Activated gamma-delta T cell (primary cell): Measurements from ENCODE around the gene FZD10.

Source experiments
- DNase-seq: peaks from one replicate; lab custom pipeline; 2025; lab: John Stamatoyannopoulos, UW

The FZD10 gene

DNA sequence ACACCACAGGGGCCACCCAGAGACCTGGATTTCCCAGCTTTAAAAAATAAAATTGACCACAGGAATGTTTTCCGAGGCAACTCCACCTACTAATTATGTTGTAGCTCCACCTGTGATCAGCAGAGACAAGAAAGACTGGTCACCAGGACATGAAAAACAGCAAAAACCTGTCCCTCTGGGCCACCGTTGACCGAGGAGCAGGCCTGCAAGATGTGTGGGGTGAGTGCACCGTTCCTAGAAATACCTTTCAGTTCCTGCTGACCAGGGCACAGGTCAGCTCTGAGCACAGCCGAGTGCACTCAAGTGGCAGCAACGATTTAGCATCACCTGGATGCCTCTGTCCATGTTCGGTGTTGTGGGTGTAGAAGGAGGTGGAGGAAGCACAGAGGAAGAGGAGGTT lies 16.9 kb downstream of the FZD10 start:
- no peak for DNase-seq

DNA sequence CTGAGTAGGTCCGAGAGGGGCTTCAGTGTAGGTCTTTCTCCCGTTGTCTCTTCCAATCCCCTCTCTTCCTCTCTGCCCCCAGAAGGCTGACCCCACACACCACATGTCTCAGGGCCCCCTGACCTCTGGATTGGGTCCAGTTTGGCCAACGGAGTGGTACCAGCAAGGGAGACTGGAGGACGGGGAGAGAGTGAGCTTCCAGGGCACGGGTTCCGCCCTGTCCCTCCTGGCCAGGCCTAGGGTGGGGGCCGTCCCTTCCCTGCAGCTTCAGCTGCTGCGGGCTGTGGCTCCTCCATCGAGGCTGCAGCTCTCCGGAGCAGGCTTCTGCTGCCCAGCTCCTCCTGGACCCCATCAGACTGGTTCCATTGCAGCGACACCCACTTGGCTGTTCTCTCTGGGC lies 17.4 kb downstream of the FZD10 start:
- DNase-seq = no peak

DNA sequence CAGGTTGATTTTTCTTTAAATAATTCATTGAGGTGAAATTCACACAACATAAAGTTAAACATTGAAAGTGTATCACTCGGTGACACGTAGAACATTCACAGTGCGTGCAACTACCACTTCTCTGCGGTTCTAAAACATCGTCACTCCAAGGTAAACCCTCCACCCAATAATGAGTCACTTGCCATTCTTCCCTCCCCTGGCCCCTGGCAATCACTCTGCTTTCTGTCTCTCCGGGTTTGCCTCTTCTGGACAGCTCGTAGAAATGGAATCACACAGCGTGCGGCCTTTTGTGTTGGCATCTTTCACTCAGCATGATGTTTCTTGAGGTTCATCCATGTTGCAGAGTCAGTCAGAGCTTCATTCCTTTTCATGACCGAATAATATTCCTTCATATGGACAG lies 18.9 kb downstream of the FZD10 start:
- DNase-seq = no peak

DNA sequence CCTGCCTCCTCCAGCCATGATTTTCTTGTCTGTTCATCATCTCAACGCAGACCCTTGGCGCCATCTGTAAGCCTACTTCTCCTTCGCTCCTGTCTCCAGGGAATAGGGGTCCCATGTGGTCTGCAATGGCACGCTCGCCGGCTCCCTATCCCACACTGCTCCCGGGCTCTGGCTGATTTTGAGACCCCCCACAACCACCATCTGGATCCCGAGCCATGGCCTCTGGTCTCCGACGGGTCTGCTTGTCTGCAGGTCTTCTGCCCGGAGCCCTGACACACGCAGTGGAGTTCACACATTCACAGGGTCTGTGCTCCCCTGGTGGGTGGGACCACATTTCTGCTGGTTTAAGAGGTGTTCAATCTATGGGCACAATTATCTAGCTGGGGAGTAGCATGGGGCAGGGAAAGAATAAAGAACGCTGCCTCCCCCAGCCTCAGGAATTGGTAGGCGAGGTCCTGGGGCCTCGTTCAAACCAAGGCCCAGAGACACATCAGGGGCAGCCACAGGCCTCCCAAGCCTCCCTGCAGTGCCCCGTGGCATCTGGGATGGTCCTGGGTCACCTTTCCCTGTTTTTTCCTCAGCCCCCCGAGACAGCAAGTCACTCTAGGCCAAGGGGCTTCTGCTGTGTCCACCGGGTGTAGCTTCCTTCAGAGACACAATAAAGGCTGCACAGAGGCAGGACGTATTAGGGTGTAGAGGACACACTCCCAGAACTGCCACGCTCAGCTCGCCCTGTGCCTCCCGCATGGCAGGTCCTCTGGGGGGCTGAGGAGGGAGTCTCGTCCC lies 21.5 kb downstream of the FZD10 start:
- no peak for DNase-seq

DNA sequence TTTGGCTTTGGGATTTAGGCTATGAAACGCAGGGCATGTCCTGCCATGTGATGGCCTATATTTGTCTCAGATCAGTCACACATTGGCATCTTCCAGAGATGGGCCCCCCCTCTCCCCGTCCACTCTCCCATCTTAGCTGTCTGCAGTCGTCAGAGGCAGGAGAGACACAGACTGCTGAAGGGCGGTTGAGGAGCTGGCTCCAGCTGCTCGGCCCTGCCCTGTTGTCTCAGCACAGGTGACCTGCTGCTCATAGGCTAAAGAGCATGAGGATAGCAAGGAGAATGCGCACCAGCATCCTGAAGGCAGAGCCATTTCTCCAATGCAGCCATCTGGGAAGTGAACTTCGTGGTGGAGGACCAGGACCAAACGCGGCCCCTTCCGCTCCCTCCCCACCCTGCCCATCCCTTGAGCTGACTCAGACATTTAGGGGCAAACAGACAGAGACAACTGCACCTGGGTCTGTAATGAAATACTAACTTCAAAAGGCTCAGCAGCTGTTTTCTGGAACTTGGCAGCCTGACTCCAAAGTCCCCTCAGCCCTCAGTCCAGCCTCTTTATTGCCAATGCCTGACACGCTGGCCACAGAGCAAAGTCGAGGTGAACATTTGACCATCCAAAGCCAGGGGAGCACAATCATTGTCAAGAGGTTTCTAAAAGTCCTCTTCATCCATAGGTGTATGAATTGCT lies 22.3 kb downstream of the FZD10 start:
- DNase-seq = no peak

DNA sequence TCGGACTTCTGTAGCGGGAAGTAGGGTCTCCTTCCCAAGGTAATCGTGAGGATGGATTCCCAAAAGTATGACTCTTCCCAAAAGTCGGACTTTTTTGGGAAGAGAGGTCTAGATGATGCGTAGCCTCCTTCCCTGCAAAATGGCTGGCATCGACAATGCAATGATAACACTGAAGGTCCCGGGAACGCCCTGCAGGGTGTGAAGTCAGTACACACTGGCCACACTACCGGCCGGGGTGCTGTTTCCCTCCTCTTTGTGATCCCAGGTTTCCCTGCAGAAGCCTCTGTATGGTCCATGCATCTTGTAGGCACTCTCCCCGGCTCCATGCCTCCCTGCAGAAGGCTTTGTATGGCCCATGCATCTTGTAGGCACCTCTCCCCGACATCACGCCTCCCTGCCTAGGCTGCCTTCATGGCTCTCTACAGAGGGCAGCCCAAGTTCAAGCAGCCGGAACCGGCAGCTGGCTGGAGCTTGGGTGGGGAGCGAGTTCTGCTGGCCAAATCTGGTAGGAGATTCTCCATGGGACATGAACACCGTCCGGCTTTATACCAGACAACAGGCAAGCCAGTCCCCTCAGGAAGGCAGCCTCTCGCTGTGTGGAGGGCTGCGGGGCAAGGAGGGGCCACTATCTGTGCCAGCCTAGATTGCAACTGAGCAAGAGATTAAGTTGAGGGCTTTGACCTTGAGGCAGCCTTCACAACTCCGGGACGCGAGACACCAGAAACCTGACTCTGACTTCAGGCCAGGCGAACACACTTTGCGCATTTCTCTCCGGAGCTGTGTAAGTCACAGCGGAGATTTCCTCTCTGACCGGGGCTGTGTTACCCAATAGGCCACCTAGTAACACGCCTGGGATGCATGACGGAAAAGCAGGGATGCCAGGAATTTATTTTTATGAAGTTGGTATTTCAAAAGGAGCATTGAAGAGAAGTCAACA lies 23.5 kb downstream of the FZD10 start:
- DNase-seq = no peak

DNA sequence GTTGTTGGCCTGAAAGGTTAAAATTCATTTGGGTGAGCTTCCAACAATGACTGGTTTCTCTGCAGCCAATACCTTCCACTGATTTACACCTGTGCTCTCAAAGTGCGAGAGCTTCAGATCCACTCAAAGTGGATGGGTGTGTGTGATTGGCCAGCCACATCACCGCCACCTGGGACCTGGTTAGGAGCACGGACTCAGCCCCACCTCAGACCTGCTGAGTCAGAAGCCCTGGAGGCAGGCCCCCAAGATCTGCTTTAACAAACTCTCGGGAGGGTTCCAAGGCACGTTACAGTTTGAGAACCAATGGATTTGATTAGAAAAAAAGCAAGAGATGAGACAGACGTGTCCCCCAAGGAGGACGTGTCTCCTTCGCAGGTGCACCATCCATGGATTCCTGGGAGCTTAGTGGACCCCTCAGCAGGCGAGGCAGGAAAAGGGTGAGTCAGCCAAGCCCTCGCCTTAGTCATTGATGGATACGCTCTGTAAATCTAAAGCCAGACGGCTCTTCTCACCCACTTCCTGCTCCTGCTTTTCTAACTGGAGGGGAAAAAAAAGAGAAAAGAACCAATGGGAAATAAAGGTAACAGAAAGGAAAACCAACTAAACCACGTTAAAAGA lies 24.5 kb downstream of the FZD10 start:
- no peak for DNase-seq

DNA sequence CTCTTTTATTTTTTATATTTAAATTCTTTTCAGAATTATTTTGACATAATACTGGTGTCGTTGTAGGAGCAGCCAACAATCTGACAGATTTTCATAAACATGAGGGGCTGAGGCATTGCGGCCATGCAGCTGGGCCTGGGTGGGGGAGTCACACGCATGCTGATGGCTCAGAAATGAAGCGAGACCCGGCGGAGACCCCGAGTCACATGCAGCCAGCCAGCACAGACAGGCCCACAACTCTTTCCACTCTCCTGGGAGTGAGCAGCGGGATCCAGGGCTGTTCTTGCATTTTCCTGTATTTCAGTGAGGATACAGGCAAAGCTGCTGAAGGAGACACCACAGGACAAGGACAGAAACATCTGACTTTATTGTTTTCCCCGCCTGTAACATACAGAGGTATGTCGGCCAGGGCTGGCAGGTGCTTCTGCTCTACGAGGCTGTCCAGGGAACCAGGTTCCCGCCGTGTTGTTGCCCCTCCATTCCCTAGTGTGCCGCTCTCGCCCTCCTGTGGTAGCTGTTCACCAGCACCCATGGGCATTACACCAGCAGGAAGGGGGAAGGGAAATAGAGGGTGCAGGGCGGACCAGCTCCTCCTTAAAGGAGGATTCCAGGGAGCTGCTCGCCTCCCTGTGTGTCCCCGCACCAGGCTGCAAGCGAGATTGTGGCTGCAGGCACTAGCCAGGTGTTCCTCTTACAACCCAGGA lies 30.5 kb downstream of the FZD10 start:
- no peak for DNase-seq

DNA sequence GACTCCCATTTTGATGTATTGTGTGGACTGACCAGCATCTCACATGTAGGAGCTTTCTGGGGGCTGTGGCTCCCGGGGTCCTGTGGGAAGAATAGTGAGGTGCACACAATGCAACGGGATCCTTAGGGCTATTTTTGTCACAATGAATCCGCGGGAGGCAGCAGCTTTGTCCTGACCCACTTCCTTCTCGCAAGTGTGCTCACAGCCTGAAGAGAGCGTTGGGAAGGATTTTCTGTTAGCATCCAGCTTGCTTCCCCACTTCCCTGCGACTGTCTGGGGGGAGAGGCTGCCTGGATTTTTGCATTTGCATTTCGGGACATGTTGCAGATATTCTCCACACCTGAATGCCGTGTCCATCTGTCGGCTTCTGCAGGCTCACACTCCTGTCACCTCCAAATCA lies 31.9 kb downstream of the FZD10 start:
- no peak for DNase-seq

DNA sequence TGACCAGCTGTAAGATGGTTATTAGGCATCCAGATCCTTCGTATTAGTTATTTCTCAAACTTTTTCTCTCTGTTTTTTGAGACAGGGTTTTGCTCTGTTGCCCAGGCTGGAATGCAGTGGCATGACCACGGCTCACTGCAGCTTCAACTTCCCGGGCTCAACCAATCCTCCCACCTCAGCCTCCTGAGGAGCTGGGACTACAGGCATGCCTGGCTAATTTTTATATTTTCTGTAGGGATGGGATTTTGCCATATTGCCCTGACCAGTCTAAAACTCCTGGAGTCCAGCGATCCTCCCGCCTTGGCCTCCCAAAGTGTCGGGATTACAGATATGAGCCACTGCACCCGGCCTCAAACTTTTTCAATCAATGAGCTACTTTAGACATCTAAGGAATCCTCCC lies 33.1 kb downstream of the FZD10 start:
- DNase-seq = no peak

DNA sequence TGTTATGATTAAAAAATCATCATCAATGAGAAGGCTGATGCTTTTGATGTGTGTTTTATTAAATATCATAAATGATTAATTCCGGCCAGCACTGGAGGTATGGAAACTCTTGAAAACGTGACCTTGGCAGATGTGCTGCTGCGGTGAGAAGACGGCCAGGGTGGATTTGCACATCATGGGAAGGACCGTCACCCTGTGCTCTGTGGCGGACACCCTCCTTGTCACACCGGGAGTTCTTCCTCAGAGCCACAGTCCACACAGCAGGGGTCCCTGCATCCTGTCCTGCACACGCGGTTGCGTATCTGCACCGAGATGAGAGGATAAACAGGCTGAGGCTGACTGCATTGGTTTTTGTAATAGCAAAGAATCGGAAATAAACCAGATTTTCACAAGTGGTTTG lies 33.5 kb downstream of the FZD10 start:
- DNase-seq = no peak

DNA sequence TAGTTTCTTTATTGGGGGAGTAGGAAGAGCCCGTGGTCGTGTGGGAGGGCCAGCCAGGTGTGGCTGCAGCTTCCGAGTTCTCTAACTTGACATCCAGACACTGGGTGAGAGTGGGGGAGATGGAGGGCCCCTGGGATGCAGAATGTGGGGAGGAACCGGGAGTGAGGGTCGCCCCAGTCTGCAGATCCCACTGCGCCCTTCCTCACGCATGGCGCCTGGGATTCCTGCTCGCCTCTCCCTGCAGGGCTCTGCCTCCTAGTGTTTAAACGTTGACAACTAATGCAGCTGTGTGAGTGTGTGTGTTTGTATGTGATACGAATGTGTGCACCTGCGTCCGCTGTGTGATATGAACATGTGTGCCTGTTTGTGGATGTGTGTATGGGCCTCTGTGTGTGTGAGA lies 34.6 kb downstream of the FZD10 start:
- no peak for DNase-seq

DNA sequence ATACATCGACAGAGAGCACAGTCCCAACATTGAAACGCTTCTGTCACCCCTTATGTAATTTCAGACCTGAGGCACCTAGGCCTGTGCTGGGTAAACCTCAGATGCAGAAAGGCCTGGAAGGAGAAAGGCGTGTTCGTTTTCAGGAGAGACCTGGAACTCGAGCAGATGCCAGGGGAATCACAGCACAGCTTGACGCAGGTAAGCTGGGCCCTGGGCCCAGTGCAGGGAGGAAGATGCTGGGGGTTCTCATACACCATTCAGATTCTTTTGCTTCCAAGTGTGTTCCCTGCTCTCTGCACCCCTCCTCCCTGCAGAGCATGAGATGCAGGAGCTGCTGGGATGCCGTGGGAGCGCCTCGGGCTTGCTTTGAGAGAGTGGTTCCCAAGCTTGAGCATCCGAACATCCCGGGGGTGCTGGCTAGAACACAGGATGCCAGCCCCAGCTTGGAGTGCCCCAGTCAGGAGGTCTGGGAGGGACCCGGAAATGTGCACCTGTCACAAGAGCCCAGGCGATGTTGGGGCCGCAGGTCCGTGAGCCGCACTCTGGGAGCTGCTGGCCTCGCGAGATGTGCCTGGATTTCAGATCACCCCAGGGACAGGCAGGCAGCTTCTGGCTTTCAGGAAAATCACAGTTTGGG lies 35.9 kb downstream of the FZD10 start:
- DNase-seq = no peak

DNA sequence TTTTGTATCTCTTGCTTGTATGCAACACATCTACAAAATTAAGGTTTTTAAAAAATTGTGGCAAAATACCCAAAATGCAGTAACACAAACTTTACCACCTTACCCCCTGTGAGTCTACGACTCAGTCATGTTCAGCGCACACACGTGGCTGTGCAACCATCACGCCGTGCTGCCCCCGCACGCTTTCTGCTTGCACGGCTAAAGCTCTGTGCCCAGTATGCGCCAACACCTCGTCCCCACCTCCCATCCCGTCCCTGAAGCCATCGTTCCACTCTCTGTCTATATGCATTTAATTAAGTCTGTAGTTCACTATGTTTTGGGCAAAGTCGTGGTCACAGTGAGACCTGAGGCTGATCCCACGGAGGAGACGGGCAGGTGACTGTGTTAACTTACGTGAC lies 36.4 kb downstream of the FZD10 start:
- no peak for DNase-seq

DNA sequence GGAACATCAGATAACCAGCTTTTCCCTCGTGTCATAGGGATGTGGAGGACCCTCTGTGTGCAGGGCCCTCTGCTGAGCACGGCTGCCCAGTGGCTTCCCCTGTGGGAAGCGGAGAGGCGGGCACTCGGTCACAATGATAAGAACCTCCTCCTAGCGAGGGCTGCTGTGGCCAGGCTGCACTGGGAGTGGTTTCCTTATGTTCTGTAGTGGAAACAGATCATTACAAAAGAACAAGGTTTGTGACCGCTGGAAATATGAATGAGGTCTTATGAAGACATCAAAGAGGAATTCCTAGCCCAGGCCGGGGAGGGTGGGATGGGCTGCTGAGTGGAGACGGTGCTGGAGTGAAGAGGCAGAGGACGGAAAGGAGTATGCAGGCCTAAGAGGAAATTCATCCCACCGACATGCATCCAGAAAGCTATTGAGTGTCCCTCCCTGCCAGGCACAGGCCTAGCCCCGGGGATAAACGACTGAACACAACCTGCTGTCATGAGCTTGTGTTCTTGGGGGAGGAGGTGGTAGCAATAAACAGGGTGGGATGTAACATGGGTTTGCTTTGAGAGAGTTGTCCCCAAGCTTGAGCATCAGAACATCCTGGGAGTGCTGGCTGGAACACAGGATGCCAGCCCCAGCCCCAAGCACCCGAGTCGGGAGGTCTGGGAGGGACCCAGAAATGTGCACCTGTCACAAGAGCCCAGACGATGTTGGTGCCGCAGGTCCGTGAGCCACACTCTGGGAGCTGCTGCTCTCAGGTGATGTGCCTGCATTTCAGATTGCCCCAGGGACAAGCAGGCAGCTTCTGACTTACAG lies 37.5 kb downstream of the FZD10 start:
- DNase-seq = no peak

DNA sequence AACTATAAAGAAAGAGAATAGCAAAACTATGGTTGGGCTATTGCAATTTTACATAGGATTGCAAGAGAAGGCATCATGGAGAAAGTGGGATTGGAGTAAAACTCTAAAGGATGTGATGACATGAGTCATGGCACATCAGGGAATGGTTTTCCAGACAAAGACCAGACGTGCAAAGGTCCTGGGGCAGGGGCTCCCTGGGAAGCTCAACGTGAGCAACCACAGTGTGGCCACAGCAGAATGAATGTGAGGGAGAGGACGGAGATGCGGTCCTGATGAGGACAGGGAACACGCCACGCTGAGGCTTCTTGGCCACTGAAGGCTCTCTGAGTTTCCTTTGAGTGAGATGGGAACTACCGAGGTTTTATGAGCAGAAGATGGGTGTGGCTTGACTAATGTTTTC lies 38.2 kb downstream of the FZD10 start:
- no peak for DNase-seq

DNA sequence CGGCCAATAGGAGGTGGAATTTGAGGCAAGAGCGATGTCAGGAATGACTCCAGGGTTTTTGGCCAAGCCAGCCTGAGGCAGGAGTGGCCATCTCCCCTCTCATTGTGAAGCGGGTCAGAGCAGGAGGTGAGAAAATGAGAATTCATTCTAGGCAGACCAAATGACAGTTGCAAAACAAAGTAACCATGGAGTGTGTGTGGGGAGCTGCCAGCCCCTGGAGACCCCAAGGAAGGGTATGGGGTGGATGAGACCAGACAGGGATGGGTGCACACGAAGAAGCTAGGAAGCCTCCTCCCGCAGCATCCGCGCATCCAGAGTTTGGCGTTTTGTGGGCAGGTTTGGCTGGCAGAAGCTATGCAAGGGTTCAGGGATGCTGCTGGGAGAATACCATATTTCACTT lies 38.8 kb downstream of the FZD10 start:
- no peak for DNase-seq

DNA sequence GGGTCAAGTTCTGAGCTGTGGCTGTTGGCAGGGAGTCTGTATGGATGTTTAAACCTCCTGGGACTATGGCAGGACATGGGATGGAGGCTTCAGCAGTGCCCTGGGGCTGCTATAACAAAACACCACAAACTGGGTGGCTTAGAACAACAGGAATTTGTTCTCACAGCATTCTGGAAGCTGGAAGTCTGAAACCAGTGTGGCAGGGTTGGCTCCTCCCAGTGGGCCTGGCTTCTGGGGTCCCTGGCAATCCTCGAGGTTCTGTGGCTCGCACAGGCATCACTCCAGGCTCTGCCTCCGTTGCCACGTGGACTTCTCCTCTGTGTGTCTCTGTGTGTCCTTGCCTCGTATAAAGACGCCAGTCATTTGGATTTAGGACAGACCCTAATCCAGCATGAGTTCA lies 39.9 kb downstream of the FZD10 start:
- no peak for DNase-seq

DNA sequence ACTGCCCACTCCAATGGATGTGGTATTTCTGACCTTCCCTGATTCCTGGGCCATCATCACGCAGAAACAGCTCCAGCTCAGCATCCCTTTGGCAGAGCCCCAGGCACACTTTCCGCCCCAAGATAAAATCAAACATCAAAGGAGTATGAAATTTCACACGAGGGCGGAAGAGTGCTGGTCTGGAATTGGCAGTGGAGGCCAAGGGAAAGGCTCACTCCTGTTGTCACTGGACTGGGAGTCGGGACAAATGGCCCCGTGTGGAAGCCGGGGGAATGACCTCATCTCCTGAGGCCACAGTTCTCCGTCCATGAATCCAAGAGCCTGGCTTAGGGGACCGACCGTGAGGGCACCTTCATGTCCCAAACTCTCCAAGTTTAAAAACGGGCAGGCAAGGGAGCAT lies 40.9 kb downstream of the FZD10 start:
- no peak for DNase-seq

DNA sequence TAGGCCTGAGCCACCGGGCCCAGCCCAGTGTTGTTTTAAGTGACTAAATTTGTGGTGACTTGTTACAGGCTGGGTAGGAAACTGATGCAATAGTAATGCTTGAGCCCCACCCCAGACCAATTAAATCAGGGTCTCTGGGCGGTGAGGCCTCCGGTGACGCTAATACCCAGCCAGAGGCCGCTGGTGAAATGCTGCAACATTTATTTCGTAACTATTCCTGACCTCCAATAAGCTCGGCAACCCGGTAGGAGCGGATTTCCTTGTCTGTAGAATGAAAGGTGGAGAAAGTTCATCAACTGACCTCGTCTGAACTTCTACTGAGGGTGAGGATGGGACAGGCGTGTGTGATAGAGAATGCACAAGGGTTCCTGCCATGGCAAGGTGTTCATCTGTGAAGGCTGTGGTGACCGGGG lies 42.3 kb downstream of the FZD10 start:
- DNase-seq = no peak
